H7 (cell line): ENCODE data around the gene ACTL7B. TPM values are rescaled to one million over a fixed set of nuclear protein-coding genes. Genes with fewer than 3 reads are reported as not detected.
"Not testable (repeated sequence)": the region's sequence is repeated elsewhere in the genome, so short reads cannot be mapped to it uniquely, and the experiment has no call there.

Experiments
- DNase-seq: peaks from one replicate; pipeline ENCODE4 v3.0.0; 2012
- H3K27me3 ChIP-seq: 2 replicates; pipeline ENCODE4 v1.6.0; 2011; ENCODE audit warnings: mild to moderate bottlenecking, low read length; ENCODE audit not compliant: control insufficient read depth, insufficient read depth
- H3K36me3 ChIP-seq: replicated peaks from 2 replicates; pipeline ENCODE4 v1.5.1; 2011; ENCODE audit warnings: low read length; ENCODE audit not compliant: control insufficient read depth, insufficient read depth
- H3K4me3 ChIP-seq: 2 replicates; pipeline ENCODE4 v1.5.1; 2011; ENCODE audit warnings: low read depth, mild to moderate bottlenecking, control low read depth, low read length, moderate library complexity; ENCODE audit not compliant: insufficient read depth
- total RNA-seq: library from RNA; depleted of rRNA; stranded (reverse); fragments of >200 nt; shearing (Covaris generic); gene quantifications from 2 replicates; pipeline ENCODE4 v1.2.3, GENCODE V29; 2014

ACTL7B gene
- total RNA-seq, 1 experiment from 2014 or later = not detected

- H3K27me3 ChIP-seq = no peaks in the 10 kb centered on the region
Measured at GRCh38 chr9:108842610-108843295, 13.0 kb downstream of the ACTL7B start.

GRCh38 chr9:108839561-108839960, 16.2 kb downstream of the ACTL7B start:
- DNase-seq, H3K36me3 ChIP-seq, H3K4me3 ChIP-seq, H3K27me3 ChIP-seq: not testable (repeated sequence)

More at GRCh38 chr9:108842610-108843295, 13.0 kb downstream of the ACTL7B start:
- no peak overlapping the region for H3K4me3 ChIP-seq
- no peak for DNase-seq
- no peaks in the 10 kb centered on the region for H3K36me3 ChIP-seq

- Histone ChIP-seq H3K36me3 (no peaks in the 10 kb centered on the region), H3K27me3 (no peaks in the 10 kb centered on the region), H3K4me3 (no peak overlapping the region)
- DNase-seq = no peak
Measured at GRCh38 chr9:108838017-108838416, 17.8 kb downstream of the ACTL7B start.

GRCh38 chr9:108837530-108837929, 18.3 kb downstream of the ACTL7B start:
- no peak for DNase-seq
- H3K4me3 ChIP-seq = no peak overlapping the region
- H3K27me3 ChIP-seq = no peaks in the 10 kb centered on the region
- H3K36me3 ChIP-seq = no peaks in the 10 kb centered on the region

- no peak for DNase-seq
- no peaks in the 10 kb centered on the region for H3K36me3 ChIP-seq
Measured at GRCh38 chr9:108836781-108837180, 19.0 kb downstream of the ACTL7B start.

GRCh38 chr9:108836319-108836718, 19.5 kb downstream of the ACTL7B start:
- no peak for DNase-seq
- no peaks in the 10 kb centered on the region for H3K27me3 ChIP-seq
- H3K4me3 ChIP-seq = no peak overlapping the region
- H3K36me3 ChIP-seq = no peaks in the 10 kb centered on the region

More at GRCh38 chr9:108836781-108837180, 19.0 kb downstream of the ACTL7B start:
- H3K27me3 ChIP-seq = no peaks in the 10 kb centered on the region
- no peak overlapping the region for H3K4me3 ChIP-seq

GRCh38 chr9:108835831-108836230, 20.0 kb downstream of the ACTL7B start:
- Histone ChIP-seq H3K36me3 (no peaks in the 10 kb centered on the region), H3K27me3 (no peaks in the 10 kb centered on the region), H3K4me3 (no peak overlapping the region)
- no peak for DNase-seq

- no peaks in the 10 kb centered on the region for H3K36me3 ChIP-seq
Measured at GRCh38 chr9:108834959-108835665, 20.7 kb downstream of the ACTL7B start.

GRCh38 chr9:108832179-108832500, 23.6 kb downstream of the ACTL7B start:
- Histone ChIP-seq H3K27me3 (no peaks in the 10 kb centered on the region), H3K36me3 (no peaks in the 10 kb centered on the region), H3K4me3 (no peak overlapping the region)
- DNase-seq = no peak

More at GRCh38 chr9:108834959-108835665, 20.7 kb downstream of the ACTL7B start:
- Histone ChIP-seq H3K27me3 (no peaks in the 10 kb centered on the region), H3K4me3 (no peak overlapping the region)
- no peak for DNase-seq

GRCh38 chr9:108831496-108832178, 24.1 kb downstream of the ACTL7B start:
- Histone ChIP-seq H3K27me3 (no peaks in the 10 kb centered on the region), H3K4me3 (no peak overlapping the region), H3K36me3 (no peaks in the 10 kb centered on the region)
- no peak for DNase-seq

- Histone ChIP-seq H3K27me3 (no peaks in the 10 kb centered on the region), H3K4me3 (no peak overlapping the region), H3K36me3 (no peaks in the 10 kb centered on the region)
- DNase-seq = no peak
Measured at GRCh38 chr9:108830272-108830671, 25.5 kb downstream of the ACTL7B start.

- no peak for DNase-seq
Measured at GRCh38 chr9:108823829-108824228, 32.0 kb downstream of the ACTL7B start.

GRCh38 chr9:108816037-108816436, 39.7 kb downstream of the ACTL7B start:
- Histone ChIP-seq H3K36me3 (no peaks in the 10 kb centered on the region), H3K4me3 (no peak overlapping the region), H3K27me3 (no peaks in the 10 kb centered on the region)
- DNase-seq = peak; percentile 22

More at GRCh38 chr9:108823829-108824228, 32.0 kb downstream of the ACTL7B start:
- Histone ChIP-seq H3K36me3 (no peaks in the 10 kb centered on the region), H3K27me3 (no peaks in the 10 kb centered on the region), H3K4me3 (no peak overlapping the region)

GRCh38 chr9:108815156-108815555, 40.6 kb downstream of the ACTL7B start:
- peak; percentile 15 for DNase-seq
- no peaks in the 10 kb centered on the region for H3K36me3 ChIP-seq
- no peaks in the 10 kb centered on the region for H3K27me3 ChIP-seq
- H3K4me3 ChIP-seq = no peak overlapping the region
